Measurements from ENCODE around the gene SFN. TPM values are rescaled to one million over a fixed set of nuclear protein-coding genes. Genes with fewer than 3 reads are reported as not detected.

Gene SFN
- 0.09 and 0.11 TPM in 2 replicates for total RNA-seq

GRCh38 chr1:26862781-26863684 is at the start of gene SFN:
SFN (plus strand) TSS chr1:26863149; CDS start chr1:26863213, 64 bp downstream.

DNA sequence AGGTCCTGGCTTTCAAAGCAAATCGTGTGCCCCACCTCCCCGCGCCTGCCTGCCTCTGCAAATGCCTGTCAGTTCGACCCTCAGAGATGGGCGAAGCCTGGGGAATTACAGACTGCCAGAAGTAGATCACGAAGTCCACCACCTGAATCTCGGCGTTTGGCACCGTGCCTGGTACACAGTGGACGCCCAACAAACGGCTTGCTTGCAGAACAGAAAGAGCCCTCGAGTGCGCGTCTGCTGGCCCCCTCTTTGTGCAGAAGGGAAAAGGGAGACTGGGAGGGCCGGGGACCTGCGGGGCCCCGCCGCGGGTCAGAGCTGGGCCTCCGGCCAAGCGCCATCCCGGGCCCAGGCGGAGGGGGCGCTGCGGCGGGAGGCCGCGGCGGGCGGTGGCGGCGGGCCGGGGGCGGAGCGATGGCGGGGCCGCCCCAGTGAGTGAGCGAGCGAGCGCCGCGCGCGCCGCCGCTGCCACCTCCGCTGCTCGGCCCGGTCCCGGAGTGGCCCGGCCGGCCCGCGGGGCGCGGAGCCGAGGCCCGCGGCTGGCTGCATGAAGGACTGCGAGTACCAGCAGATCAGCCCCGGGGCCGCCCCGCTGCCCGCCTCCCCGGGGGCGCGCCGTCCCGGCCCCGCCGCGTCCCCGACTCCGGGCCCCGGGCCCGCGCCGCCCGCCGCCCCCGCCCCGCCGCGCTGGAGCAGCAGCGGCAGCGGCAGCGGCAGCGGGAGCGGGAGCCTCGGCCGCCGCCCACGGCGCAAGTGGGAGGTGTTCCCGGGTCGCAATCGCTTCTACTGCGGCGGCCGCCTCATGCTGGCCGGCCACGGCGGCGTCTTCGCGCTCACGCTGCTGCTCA is 36.5 kb upstream of the SFN start, which contains the start of gene ZDHHC18:
ZDHHC18 (plus strand) TSS at position 428 of the 845 bp plus-strand sequence; CDS start at position 545, 117 bp downstream.

DNA sequence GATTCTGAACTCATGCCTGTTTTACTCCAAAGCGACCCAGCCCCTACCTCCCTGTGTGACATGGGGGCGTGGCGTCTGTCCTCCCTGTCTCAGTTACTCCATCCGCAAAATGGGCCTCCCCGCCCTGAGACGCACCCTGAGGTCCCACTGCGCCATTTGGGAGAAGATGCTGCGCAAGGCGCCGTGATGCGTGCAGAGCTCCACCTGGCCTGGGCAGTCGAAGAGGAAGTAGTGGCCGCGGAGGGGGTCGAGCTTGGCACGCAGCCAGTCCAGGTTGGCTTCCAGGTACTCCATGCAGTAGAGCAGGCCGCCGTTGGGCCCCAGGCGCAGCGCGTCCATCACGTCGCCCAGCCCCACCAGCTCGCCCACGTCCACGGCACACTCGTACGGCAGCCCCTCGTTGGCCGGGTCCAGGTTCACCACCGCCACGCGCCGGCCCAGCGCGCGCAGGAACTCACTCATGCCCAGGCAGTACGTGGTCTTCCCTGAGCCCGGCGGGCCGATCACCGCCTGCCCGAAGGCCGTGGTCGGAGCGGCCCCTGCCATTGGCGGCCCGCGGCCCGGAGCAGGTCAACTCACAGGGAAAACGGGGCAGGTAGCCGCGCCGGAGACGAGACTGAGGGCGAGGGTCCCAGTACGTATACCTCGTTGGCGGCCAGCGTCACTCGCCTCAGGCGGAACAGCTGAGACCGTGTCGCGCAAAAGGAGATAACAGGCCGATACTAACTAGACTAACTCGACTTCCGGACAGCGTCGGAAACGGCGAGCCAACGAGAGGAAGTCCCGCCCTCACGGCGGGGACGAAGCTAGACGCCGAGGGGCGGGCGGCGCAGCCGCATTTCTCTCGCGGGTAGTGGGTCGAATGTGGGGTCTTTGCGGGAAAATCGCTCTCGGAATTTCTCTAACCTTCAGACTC is 26.9 kb downstream of the SFN start, which contains the start of gene GPN2:
GPN2 (minus strand) TSS at position 733 of the 916 bp plus-strand sequence; CDS start at position 546, 187 bp downstream.

DNA sequence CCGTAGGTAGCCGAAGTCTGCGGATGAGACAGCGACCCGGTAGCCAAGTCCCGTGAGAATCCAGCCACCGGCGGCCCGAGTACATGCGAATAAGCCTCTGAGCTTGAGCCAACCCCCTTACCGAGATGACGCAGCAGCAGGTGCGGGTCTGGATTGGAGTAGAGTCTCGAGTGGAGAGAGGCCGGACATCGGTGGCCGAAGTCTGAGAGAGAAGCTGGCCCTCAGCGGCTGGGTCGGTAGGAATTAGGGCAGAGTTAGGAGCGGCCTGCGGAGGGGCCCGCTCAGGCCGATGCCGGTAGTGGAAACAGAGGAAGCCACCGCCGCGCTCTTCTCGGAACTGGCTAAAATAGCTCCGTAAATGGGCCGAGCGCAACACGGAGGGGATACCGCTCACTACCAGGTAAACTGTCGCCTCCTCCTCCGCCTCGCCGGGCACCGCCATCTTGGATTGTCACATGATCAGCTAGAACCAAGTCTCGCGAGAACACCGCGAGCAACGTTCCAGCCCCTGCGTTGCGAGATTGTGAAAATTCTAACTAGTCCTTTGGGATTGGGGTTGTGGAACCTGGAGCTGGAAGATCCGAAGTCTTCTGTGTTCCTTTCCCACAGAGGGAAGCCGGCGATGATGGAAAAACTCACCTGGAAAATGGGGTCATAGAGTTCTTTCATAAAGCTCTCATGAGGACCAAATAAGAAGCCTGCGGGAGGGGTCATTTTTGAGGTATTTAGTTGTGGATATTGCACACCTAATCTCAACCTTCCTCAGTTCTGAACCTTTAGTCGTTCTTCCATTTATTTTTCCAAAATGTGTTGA is 37.3 kb downstream of the SFN start, which contains the start of gene GPATCH3:
GPATCH3 (minus strand) TSS at position 467 of the 814 bp plus-strand sequence; CDS start at position 442, 25 bp downstream.

Other genes with a start within 250 kb of the SFN start
- 8.7 and 12.0 TPM in 2 replicates for gene ARID1A, start 167.1 kb upstream of the SFN start, total RNA-seq
- gene PIGV, start 75.2 kb upstream of the SFN start, total RNA-seq = 7.2 and 8.3 TPM in 2 replicates
- gene ZDHHC18, start 36.5 kb upstream of the SFN start, total RNA-seq = 3.7 and 4.5 TPM in 2 replicates
- 8.1 and 9.0 TPM in 2 replicates for gene GPN2, start 27.1 kb downstream of the SFN start, total RNA-seq
- 10.1 and 11.3 TPM in 2 replicates for gene GPATCH3, start 37.3 kb downstream of the SFN start, total RNA-seq
- gene NR0B2, start 50.8 kb downstream of the SFN start, total RNA-seq = not detected in 2 replicates
- 14.6 and 15.1 TPM in 2 replicates for gene NUDC, start 58.6 kb downstream of the SFN start, total RNA-seq
- gene KDF1, start 97.3 kb downstream of the SFN start, total RNA-seq = not detected in 2 replicates
- 0.98 and 1.7 TPM in 2 replicates for gene TRNP1, start 130.5 kb downstream of the SFN start, total RNA-seq
- 0.09 and 0.11 TPM in 2 replicates for gene TENT5B, start 149.7 kb downstream of the SFN start, total RNA-seq